ENCODE results near the gene PPIH. TPM values are rescaled to one million over a fixed set of nuclear protein-coding genes. Genes with fewer than 3 reads are reported as not detected.

The PPIH gene
- total RNA-seq, 2 experiments from 2014 or later: 29.4 to 32.6 TPM

DNA sequence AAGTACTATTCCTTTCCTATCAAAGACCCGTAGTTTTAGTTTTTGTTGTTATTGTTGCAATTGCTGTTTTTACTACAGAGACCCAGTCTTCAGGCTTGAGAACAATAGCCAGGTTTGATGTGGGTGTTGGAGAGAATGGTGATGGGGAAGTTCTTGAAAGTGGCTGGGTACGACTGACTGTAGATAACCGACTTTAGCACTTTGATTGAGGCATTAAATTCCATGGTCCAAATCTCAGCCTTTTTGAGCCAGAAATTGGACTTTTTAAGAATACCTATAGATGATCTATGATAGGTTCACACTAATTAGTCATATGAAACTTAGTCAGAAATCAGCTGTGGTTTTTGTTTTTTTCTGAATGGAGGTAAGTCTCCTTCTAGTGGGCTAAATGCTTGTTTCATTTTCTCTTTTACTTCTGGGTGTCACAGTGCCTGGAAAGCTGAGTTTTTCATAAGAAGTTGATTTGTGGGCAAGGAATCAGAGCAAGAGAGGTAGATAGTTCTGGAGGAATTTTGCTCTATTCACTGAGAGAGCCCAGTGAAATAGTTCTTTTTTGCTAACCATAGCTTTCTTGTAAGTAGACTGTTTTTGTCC, 2.8 kb downstream of the PPIH start:
- H3K4me1 Mint-ChIP-seq (ENCODE audit: low read depth): peaks cover 48% of the 10 kb centered on the region
- Histone ChIP-seq H3K9me3 (ENCODE audit: control insufficient read depth in 1 of 2, insufficient read depth in 1 of 2, low read length in 2 of 2) (no peaks in the 10 kb centered on the region), H3K36me3 (ENCODE audit: insufficient read depth, low read length) (peaks cover 48% of the 10 kb centered on the region), H3K27me3 (ENCODE audit: control insufficient read depth in 1 of 2, insufficient read depth in 2 of 2, low read length in 2 of 2) (no peaks in the 10 kb centered on the region), H3K4me3 (ENCODE audit: low read length) (no peak overlapping the region), H3K4me1 (ENCODE audit: insufficient read depth, low read length) (peaks cover 18% of the 10 kb centered on the region), H3K27ac (ENCODE audit: low read depth in 1 of 2, low read length in 2 of 2) (no peak overlapping the region)
- POLR2A ChIA-PET: interaction anchor here (0.9 kb wide), 1 partner anchor 106 kb away, joined by 3 read pairs; the partner anchor contains the start of genes C1orf50 and P3H1
- intact Hi-C loops (cut with DNase I, micrococcal nuclease): no loop called here
- TF ChIP-seq, protein P1, sequence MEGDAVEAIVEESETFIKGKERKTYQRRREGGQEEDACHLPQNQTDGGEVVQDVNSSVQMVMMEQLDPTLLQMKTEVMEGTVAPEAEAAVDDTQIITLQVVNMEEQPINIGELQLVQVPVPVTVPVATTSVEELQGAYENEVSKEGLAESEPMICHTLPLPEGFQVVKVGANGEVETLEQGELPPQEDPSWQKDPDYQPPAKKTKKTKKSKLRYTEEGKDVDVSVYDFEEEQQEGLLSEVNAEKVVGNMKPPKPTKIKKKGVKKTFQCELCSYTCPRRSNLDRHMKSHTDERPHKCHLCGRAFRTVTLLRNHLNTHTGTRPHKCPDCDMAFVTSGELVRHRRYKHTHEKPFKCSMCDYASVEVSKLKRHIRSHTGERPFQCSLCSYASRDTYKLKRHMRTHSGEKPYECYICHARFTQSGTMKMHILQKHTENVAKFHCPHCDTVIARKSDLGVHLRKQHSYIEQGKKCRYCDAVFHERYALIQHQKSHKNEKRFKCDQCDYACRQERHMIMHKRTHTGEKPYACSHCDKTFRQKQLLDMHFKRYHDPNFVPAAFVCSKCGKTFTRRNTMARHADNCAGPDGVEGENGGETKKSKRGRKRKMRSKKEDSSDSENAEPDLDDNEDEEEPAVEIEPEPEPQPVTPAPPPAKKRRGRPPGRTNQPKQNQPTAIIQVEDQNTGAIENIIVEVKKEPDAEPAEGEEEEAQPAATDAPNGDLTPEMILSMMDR (IDR thresholded peaks at IDR 0.05): no peak
- CTCF ChIA-PET: no interaction called here
- no peaks in the 10 kb centered on the region for H3K9me3 Mint-ChIP-seq
- H3K36me3 Mint-ChIP-seq (ENCODE audit: low read depth): peaks cover 59% of the 10 kb centered on the region
- peak in 1 of 14 experiments; percentile 32 for DNase-seq
- ATAC-seq (ENCODE audit: poor library complexity): no peak
- no peaks in the 10 kb centered on the region for H3K27me3 Mint-ChIP-seq
- peak overlapping the region; percentile 54 for H3K4me3 Mint-ChIP-seq
- H3K27ac Mint-ChIP-seq: no peak overlapping the region

DNA sequence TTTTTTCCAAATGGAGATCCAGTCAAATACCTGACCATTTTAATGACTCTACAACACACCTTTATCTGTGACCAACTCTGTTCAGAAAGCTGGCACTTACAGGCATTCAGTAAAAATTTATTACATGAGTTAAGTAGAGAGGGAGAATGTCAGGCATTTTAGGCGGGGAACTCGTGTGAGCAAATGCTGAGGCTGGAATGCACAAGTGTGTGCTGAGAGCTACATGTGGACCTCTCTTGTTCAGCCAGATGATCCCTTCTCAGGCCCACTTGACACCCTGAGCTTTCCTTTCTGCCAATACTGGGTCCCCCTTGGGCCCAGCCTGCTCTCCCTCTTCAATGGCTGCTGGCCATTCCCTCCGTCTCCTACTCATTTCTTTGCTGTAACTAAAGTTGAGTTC, 11.7 kb downstream of the PPIH start:
- peaks cover 69% of the 10 kb centered on the region for H3K36me3 ChIP-seq (ENCODE audit: insufficient read depth, low read length)

DNA sequence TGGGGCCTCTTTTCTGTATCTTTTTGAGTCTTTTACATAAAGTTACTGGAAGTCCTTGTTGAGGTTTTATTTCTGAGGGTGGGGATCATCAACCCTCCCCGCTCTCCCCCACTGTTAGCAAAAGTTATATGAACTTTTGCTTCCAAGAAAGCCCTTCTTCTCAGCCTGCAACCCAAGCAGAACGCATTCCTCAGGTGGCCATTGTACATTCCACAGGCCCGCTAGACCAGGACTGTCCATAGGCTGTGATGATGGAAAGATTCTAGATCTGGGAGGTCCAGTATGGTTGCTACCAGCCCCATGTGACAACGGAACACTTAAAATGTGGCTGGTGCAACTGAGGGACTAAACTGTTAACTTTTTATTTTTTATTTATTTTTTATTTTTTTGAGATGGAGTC, 12.2 kb downstream of the PPIH start:
- ChIA-PET CTCF (no interaction called here), POLR2A (interaction anchor here (2.6 kb wide), 1 partner anchor 12 kb away, joined by 13 read pairs; the partner anchor contains the start of gene YBX1)
- Mint-ChIP-seq H3K27me3 (no peaks in the 10 kb centered on the region), H3K27ac (no peak overlapping the region), H3K9me3 (no peaks in the 10 kb centered on the region), H3K36me3 (ENCODE audit: low read depth) (peaks cover 81% of the 10 kb centered on the region), H3K4me3 (no peak overlapping the region), H3K4me1 (ENCODE audit: low read depth) (peaks cover 4% of the 10 kb centered on the region)
- H3K27ac ChIP-seq (ENCODE audit: low read depth in 1 of 2, low read length in 2 of 2): no peak overlapping the region
- H3K27me3 ChIP-seq (ENCODE audit: control insufficient read depth in 1 of 2, insufficient read depth in 2 of 2, low read length in 2 of 2): no peaks in the 10 kb centered on the region
- DNase-seq (no peak), ATAC-seq (ENCODE audit: poor library complexity) (no peak)
- intact Hi-C loops (cut with DNase I, micrococcal nuclease): no loop called here
- H3K9me3 ChIP-seq (ENCODE audit: control insufficient read depth in 1 of 2, insufficient read depth in 1 of 2, low read length in 2 of 2): no peaks in the 10 kb centered on the region
- H3K4me3 ChIP-seq (ENCODE audit: low read length): no peak overlapping the region
- TF ChIP-seq, protein P1 (IDR thresholded peaks at IDR 0.05): no peak
- H3K4me1 ChIP-seq (ENCODE audit: insufficient read depth, low read length): no peaks in the 10 kb centered on the region
- peaks cover 70% of the 10 kb centered on the region for H3K36me3 ChIP-seq (ENCODE audit: insufficient read depth, low read length)

More for the DNA sequence above, 11.7 kb downstream of the PPIH start:
- TF ChIP-seq, protein P1 (IDR thresholded peaks at IDR 0.05): no peak
- Mint-ChIP-seq H3K4me3 (no peak overlapping the region), H3K27ac (no peak overlapping the region), H3K4me1 (ENCODE audit: low read depth) (peaks cover 4% of the 10 kb centered on the region), H3K27me3 (no peaks in the 10 kb centered on the region), H3K9me3 (no peaks in the 10 kb centered on the region), H3K36me3 (ENCODE audit: low read depth) (peaks cover 78% of the 10 kb centered on the region)
- Histone ChIP-seq H3K4me1 (ENCODE audit: insufficient read depth, low read length) (no peaks in the 10 kb centered on the region), H3K27me3 (ENCODE audit: control insufficient read depth in 1 of 2, insufficient read depth in 2 of 2, low read length in 2 of 2) (no peaks in the 10 kb centered on the region), H3K4me3 (ENCODE audit: low read length) (no peak overlapping the region), H3K27ac (ENCODE audit: low read depth in 1 of 2, low read length in 2 of 2) (no peak overlapping the region), H3K9me3 (ENCODE audit: control insufficient read depth in 1 of 2, insufficient read depth in 1 of 2, low read length in 2 of 2) (no peaks in the 10 kb centered on the region)
- intact Hi-C loops (cut with DNase I, micrococcal nuclease): no loop called here
- ATAC-seq (ENCODE audit: poor library complexity): no peak
- ChIA-PET CTCF (no interaction called here), POLR2A (interaction anchor here (2.6 kb wide), 1 partner anchor 12 kb away, joined by 13 read pairs; the partner anchor contains the start of gene YBX1)
- DNase-seq: no peak
